GM21390 (cell line): ENCODE measurements around the gene GNA15.

ENCODE experiments used
- ATAC-seq: cut with Tn5 transposase; IDR thresholded peaks from one replicate; pipeline ENCODE4 v1.9.1; 2021; ENCODE audit not compliant: unreplicated experiment

Gene GNA15

DNA sequence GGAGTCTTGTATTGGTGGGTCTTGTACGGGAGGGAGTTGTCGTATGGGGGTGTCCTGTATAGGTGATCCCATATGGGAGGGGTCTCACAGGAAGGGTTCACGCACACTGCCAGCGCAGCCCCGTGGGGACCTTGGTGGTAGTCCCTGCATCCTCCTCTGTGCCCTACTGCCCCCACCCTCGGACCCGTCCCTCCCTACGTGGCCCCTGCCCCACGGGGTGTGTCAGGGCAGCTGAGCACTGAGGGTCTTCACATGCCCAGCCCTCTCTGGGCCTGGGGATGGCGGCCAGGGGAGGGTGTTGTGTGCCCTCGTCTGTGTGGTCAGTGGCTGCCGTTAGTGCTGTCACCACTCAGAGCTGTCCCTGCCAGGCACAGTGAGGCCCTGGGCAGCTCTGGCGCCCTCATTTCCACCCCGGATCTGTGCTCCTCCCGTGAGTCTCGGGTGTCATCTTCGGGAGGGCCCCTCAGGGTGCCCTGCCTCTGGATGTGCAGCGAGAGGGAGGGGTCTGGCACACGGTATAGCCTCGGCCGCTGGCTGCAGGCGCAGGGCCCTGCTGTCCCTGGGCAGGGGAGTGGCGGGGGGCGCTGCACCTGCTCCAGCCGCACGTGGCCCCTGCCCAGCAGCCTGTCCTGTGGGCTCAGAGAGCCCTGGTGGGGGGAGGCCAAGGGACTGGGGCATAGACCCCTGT lies 16.0 kb upstream of the GNA15 start:
- ATAC-seq = no peak

DNA sequence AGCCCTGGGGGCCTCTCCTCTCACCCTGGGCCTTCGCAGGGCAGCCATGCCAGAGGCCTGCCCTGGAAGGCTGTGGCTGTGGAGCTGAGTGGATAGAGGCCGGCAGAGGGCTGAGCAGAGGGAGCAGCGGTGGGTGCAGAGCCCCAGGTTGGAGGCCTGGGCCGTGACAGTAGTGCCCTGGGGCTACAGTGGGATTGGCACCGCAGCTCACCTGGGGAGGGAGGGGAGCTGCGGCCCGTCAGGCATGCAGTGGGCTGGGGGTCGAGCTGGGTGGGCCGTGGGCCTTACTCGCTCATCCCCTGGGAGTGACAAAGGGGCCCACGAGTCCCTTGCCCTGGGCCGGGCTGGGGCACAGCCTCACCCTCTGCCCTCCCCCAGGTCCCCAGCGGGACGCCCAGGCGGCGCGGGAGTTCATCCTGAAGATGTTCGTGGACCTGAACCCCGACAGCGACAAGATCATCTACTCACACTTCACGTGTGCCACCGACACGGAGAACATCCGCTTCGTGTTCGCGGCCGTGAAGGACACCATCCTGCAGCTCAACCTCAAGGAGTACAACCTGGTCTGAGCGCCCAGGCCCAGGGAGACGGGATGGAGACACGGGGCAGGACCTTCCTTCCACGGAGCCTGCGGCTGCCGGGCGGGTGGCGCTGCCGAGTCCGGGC lies 15.1 kb upstream of the GNA15 start:
- no peak for ATAC-seq

DNA sequence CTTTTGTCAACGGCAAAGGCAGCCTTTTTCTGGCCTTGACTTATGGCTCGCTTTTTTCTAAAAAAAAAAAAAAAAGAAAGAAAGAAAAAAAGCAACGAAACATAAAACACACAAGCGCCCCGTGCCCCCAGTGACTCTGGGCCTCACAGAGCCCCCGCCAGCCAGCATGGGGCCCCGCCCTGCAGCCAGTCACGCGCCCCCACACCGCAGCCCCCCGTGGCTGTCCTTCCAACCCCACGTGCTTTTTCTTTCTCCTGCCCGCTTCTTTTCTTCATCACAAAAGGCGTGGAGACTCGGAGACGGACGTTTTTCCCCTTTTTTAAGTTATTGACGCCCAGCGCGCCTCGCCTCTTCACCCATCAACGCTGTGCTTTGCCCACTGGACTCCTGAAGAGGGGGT lies 14.4 kb upstream of the GNA15 start:
- ATAC-seq = no peak

DNA sequence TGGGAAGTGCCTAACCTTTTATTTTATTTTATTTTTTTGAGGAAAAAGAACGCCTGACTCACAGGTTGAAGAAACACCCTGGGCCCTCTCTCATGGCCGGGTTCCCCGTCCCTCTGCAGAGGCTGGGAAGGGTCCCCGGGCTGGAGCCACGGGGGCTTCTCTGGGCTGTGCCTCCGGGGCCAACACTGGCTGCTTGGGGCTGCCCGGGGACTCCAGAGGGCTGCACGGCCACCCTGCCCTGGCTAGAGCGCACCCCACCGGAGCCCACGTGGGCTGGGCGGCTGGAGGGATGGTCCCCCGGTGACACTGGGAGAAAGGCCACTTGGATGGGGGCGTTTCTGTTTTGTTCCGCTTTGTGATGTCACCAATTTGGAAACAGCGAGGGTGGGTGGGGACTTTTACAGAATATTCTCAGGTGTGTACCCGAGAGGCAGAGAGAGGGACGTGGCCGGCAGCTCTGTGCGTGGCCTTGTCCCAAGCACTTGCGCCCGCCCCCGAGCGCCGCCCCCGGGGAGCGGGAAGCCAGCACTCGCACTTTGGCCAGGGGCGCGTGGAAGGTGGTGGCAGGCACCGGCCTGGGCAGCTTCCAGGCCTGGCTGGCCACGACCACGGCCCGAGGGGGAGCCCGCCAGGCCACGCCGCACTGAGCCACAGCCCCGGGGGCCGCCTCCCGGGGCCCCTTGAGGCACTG lies 13.9 kb upstream of the GNA15 start:
- no peak for ATAC-seq

DNA sequence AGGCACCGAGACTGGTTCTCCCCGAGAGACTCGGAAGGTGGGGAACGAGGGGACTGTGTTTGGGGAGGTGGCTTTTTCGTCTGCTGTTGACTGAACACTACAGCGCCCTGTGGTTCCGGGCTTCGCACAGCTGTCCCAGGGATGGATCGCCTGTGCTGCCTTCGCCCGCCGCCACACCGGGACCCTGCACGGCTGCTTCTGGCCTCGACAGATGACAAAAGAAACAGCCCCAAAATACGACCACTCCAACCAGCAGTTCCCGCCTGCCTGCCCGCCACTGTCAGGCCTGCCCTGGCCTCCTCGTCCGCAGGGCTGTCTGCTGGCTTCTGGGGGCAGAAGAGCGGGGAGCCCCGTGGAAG lies 13.3 kb upstream of the GNA15 start:
- no peak for ATAC-seq

DNA sequence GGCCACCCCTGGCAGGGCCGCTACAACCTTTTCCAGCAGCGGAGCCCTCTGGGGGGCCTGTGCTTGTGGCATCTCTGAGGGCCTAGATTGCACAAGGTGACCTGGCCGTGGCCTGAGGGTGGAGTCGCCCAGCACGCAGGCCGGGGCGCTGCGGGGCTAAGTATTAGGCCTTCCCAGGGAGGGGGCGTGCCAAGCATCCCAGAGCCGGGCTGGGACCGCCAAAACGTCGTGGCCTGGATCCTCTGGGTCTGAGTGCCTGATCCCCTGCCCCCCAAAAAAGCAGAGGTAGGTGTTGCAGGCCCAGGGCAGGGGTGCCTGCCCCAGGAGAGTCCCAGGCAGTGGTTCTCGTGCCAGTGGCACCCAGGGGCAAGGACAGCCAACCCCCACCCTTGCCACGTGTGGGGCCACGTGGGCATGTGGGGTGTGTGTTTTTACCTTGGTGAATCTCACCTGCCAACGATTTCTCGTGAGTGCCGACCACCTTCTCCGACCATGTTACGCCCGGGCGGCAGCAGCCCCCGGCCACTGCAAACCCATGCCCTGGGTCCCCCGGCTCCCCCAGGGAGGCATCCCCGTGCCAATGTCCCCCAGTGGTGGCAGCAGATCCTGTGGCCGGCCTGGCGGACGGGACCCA lies 12.6 kb upstream of the GNA15 start:
- ATAC-seq = no peak

DNA sequence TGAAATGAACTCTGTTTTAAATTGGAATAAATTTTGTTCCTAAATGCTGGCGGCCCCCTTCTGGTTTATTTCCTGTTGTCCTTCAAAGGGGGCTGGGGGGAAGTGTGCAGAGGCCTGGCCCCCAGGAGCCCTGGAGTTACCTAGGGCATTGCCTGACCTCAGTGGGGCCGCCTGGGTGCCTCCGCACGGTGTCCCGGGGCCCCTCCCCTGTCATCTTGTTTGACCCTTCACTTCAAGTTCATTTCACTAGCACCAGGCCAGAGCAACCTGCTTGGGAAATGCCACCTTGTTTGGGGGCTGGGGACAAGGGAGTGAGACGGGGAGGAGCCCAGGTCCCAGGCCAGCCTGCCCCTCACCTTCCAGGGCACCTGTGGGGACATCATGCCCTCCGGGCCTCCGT lies 11.9 kb upstream of the GNA15 start:
- no peak for ATAC-seq

DNA sequence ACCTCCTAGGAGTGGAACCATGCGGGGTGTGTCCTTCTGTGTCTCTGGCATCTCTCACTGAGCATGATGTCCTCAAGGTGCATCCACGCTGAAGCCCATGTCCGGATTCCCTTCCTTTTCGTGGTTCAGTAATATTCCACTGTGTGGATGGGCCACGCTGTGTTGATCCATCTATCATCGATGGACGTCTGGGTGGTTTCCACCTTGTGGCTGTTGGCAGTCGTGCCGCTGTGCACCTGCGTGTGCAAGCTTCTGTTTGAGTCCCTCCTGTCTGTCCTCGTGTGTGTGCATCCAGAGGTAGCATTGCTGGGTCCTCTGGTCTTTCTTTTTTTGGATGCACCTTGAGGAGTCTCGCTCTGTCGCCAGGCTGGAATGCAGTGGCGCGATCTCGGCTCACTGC lies 11.2 kb upstream of the GNA15 start:
- ATAC-seq = no peak

DNA sequence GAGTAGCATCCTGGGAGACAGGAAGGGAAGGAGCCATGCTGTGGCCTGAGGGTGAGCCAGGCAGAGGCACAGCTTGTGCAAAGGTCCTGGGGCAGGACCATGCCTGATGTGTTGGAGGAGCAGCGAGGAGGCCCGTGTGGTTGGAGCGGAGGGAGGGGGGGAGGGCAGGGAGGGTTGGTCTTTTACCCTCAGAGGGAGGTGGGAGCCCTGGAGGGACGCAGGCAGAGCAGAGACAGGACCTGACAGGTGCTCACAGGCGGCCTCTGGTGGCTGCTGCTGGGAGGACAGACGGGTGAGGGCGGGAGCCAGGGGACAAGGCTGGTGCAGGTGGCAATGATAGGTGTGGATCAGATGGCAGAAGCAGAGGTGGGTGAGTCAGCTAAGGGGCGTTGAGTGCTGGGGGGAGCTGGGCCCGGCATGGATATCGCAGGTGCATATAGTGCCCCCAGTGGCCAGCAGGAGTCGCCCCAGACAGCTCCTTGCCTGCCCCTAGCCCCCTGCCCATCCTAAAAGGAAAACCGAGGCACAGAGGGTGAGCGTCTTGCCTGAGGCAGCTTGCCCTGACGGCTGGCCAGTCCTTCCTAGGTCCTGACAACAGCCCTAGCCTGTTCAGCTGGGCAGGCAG lies 9.8 kb upstream of the GNA15 start:
- ATAC-seq = no peak

DNA sequence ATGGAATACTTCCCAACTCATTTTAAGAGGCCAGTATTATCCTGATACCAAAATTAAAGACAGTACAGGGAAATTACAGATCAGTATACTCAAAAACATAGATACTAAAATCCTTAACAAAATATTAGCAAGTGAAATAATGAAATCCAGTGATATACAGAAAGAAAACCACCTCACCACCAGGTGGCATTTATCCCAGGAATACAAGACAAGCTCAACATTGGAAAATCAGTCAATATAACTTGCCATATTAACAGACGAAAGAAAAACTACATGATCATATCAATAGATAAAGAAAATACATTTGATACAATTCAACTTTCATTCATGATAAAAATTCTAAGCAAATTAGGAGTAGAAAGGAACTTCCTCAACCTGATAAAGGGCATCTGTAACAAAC lies 6.7 kb upstream of the GNA15 start:
- no peak for ATAC-seq

DNA sequence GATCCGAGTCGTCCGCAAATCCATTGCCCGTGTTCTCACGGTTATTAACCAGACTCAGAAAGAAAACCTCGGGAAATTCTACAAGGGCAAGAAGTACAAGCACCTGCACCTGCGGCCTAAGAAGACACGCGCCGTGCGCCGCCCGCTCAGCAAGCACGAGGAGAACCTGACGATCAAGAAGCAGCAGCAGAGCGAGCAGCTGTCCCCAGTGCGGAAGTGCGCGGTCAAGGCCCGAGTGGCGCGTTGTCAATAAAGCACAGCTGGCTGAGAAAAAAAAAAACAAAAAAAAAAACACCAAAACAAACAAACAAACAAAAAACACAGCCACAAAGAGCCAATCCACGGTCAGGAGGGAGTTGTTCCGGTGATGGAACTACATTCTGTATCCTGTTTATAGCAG lies 4.7 kb upstream of the GNA15 start:
- ATAC-seq = no peak

DNA sequence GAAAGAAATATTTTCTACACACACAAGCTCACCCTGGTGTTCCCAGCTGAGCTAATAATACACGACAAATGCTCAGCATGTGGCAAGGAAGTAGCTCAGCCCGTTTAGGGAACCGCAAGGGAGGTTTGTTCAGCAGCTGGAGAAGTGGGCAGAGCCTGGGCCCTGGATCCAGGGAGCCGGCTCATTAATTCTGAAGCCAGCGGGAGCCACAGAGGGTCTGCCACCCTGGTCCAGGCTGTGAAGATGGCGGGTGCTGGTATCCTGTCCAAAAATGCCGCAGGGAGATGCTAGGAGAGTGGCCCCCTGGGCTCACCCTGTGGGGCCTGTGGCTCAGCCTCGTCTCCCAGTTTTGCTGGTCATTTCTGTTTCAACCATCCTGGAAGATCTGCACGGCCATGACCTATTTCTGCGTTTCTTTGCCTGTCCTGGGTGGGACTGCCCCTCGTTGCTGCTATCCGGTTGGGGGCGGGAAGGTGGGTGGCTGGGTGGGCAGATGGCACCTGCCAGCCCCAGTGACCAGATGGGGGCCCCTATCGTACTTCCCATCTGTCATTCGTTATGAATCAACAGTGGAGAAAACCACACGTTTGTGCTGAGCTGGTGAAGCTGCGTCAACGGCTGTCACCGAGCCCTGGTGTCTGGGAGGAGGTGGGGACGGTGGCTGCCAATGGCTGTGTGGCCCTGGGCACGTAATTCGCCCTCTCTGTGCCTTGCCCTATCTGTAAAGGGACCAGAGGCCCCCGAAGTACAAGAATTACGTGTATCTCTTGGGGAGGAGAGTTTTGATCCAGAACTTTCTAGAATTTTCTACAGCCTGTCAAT lies 2.7 kb upstream of the GNA15 start:
- peak; percentile 42 for ATAC-seq

DNA sequence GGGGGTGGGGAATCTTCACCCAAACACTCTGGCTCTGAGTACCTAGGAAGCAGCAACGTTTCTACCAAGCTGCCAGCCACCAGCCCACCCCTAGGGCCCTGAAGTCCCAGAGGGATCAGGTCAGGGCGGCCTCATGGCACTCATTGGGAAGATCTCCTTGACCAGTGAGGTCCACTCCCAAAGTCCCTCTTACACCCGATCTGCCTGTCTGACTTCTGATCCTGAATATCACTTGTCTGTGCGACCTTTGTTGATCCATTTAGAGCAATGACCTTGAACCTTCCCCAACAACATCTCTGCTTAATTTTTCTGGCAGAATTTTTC lies 2.1 kb upstream of the GNA15 start:
- ATAC-seq = no peak

DNA sequence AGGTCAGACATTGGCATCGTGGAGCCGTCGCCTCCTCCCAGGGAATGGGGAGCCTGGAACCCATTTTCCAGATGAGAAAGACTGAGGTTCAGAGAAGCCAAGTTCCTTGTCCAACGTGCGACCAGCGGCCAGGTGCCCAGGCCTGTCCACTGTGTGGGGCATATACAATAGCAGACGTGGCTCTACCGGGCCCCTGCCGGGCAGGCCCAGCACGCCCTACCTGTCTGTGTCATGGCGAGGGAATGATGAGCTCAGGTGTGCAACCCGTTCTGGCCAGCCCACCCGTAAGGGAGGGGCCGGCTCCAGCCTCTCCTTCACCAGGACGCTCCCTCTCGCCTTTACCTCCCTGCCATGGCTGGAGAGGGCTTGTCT lies 837 bp downstream of the GNA15 start:
- ATAC-seq = no peak

DNA sequence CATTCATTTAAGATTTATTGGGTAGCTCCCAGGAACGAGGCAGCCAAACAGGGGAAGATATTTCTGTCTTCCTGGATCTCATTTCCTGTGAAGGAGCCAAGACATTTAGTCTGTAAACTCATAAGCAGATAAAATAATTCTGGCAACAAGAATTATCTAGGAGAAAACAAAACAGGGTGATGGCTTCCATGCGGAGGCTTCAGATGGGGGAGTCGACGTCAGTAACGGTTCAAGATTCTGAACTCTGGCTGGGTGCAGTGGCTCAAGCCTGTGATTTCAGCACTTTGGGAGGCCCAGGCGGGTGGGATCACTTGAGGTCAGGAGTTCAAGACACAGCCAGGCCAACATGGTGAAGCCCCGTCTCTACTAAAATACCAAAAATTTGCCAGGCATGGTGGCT lies 1.3 kb downstream of the GNA15 start:
- no peak for ATAC-seq

DNA sequence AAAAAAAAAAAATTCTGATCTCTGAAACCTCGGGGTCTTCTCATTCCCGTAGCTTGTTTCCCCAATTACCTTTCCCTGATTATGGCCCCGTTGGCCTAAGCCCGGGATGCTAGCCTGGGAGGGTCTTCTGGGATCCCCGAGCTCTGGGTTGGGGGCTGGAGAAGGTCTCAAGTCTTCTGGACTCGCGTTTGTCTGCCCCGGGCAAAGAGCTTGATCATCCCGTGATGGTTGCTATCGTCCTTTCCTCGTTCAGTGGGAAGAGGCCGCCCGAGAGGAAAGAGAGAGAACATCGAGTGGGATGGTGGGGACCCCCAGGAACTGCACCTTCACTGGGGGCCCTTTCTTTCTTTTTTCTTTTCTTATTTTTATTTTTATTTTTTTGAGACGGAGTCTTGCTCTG lies 2.4 kb downstream of the GNA15 start:
- no peak for ATAC-seq

DNA sequence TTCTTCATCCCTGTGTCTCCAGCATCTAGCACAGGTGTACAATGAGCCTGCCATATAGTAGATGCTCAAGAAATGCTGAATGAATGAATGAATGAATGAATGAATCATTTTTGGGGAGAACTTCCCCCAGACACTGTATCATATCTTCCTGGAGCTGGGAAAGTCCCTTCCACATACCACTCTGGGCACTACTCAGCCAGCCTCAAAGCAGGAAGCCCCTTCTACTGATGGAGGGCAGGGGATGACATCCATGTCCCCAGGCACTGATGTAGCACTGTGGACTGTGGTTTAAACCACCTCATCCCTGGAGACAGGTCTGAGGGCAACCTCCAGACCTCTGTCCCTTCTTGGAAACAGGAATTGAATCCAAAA lies 4.8 kb downstream of the GNA15 start:
- ATAC-seq = no peak

DNA sequence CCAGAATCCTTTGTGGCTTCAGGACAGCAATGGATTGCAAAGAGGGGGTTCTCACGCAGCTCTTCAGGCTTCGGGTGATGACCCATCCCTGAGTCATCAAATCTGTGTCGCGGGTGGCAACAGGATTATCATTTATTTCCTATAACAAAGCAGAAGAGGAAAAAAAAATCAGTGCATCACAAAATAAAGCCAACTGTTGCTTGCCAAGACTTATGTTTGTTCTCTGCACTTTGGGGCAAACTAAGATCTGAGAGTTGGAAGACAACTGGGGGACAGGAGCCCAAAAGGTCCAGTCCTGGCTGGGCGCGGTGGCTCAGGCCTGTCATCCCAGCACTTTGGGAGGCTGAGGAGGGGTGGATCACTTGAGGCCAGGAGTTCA lies 6.4 kb downstream of the GNA15 start:
- ATAC-seq = no peak

DNA sequence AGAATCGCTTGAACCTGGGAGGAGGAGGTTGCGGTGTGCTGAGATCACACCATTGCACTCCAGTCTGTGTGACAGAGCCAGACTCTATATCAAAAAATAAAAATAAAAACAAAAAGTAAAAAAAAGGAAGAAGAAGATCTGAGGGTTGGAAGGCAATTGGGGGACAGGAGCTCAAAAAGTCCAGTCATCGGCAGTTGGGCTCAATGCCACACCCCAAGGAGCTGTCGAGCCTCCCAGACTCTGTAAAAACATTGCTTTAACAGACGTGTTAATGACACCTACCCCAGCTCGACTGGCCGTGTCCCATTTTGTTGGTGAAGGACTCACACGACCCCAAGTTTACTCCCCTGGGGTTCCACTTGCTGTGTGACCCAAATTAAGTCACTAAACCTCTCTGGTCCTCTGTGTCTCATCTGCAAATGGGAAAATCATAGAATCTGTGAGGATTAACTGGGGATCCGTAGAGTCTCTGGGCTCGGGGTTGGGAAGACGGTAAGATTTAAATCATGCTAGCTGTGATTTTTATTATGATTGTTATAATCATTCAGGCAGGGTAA lies 7.0 kb downstream of the GNA15 start:
- no peak for ATAC-seq

DNA sequence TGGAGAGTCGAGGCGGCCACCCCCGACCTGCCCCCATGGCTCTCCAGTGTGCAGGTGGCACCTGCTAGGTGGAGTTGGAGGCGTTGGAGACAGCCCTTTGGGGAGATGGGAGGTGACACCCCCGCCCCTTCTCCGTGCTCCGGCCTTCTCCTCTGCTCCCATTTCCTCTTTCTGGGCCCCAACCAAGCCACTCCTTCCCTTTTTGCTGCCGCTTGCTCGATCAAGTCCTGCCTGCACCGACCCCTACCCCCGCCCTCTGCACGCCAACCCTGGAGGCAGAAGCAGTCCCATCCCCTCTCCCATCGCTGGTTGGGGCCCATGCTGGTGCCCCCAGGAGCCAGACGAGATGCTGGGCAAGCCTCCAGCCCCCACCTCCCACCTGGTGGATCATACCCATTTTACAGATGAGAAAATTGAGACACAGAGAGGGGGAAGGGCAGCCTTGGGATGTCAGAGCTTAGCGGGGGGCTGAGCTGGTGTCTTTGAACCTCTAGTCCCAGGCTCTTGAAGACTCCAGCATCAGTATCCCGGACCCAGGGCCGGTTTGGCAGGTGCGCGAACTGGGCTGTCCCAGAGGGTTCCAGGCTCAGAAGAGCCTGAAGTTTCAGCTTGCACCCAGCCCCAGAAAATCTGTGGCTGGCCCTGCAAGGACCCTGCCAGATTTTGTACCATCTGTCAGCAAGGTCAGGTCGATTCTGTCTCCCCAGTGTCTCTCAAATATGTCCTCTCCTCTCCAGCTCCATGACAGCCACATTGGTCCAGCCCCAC lies 10.3 kb downstream of the GNA15 start:
- ATAC-seq = no peak
